Measurements from ENCODE around the gene AGBL1. TPM values are rescaled to one million over a fixed set of nuclear protein-coding genes. Genes with fewer than 3 reads are reported as not detected.

The AGBL1 gene
- total and polyA plus RNA-seq, 2 donors: under 0.01 to 0.02 TPM

DNA sequence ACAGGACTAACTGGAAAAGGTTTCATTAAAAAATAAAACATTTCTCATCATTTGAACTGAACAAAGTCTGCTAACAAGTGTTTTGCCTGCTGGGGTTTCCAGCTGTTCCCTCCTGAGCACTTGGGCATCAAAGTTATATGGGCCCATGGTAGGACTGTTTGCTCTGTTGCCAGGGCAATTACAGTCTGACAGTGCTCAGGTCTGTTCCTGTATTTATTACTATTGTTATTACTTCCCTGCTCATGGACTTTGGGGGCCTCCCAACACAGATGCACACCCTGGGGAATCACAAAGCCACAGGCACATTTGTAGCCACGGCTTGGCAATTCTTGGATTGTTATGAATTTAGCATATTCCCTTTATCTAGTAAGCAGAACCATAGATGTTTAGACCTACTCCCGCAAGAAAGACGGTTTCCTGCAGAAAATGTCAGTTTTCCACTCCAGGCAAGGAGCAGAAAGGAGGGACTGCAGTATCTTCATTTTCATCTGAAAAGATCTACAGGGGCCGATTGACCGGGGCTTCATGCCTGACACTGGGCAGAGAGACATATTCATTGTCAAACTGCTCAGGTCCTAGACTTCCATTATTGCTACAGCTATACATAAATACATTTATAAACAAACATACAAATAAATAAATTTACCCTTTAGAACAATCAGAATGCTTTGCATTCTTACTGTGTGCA is 580.2 kb downstream of the AGBL1 start:
- no peak for DNase-seq (ENCODE audit: low read depth in 6 of 9, low spot score in 9 of 9)
- H3K27me3 ChIP-seq (ENCODE audit: control insufficient read depth in 2 of 2, insufficient read depth in 1 of 2, low read length in 1 of 2): no peaks in the 10 kb centered on the region
- no peak overlapping the region for H3K4me3 ChIP-seq (ENCODE audit: low read length in 2 of 2)
- no peaks in the 10 kb centered on the region for H3K36me3 ChIP-seq (ENCODE audit: control insufficient read depth in 2 of 2, insufficient read depth in 2 of 2, low read length in 1 of 2)
- WGBS: 75% methylated on average over 5 of the region's 5 CpGs
- H3K4me1 ChIP-seq (ENCODE audit: control insufficient read depth in 2 of 2, insufficient read depth in 2 of 2, low read length in 2 of 2): no peaks in the 10 kb centered on the region
- no peak overlapping the region for H3K27ac ChIP-seq (ENCODE audit: low read depth in 1 of 2, low read length in 1 of 2)
- no peaks in the 10 kb centered on the region for H3K9me3 ChIP-seq (ENCODE audit: control insufficient read depth in 2 of 2, insufficient read depth in 1 of 2, low read length in 1 of 2)

DNA sequence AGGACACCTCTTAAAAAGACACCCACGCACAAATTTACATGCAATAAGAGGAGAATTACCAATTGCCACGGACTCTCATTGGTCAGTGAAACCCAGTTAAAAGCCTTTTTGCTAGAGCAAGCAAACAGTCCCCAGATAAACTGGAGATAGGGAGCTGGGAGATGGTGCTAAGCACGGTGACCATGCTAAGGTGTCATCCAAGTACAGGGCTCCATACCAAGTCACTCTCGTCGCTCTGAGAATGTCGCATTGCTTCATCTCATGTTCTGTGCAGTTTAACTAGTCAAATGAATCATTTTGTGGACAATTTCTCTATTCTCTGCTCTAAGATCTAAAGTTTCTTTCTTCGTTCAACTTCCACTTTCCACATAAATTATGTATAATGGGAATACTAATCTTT is 581.9 kb downstream of the AGBL1 start:
- no peaks in the 10 kb centered on the region for H3K36me3 ChIP-seq (ENCODE audit: control insufficient read depth in 2 of 2, insufficient read depth in 2 of 2, low read length in 1 of 2)
- H3K9me3 ChIP-seq (ENCODE audit: control insufficient read depth in 2 of 2, insufficient read depth in 1 of 2, low read length in 1 of 2): no peaks in the 10 kb centered on the region
- no peaks in the 10 kb centered on the region for H3K27me3 ChIP-seq (ENCODE audit: control insufficient read depth in 2 of 2, insufficient read depth in 1 of 2, low read length in 1 of 2)
- no peak for DNase-seq (ENCODE audit: low read depth in 6 of 9, low spot score in 9 of 9)
- H3K27ac ChIP-seq (ENCODE audit: low read depth in 1 of 2, low read length in 1 of 2): no peak overlapping the region
- H3K4me1 ChIP-seq (ENCODE audit: control insufficient read depth in 2 of 2, insufficient read depth in 2 of 2, low read length in 2 of 2): no peaks in the 10 kb centered on the region
- no peak overlapping the region for H3K4me3 ChIP-seq (ENCODE audit: low read length in 2 of 2)
- 93% methylated on average over 7 of the region's 7 CpGs for WGBS

DNA sequence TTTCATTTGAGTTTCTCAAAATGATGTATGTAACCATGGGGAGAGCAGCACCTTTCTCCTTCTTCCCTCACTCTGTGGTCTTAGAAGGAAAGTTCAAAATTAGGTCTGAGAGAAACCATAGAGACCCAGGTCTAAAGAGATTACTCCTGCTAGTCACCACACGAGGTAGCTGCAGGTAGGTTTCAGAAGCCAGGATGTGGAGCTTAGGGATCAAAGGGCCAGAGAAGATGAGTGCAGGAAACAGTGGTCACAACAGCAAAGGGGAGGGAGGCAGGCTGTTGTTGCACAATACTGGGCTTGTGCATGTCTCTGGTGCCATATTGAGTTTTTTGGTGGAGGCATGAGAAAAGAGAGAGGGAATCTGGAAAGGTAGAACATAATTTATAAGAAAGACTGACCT is 583.6 kb downstream of the AGBL1 start:
- no peak overlapping the region for H3K27ac ChIP-seq (ENCODE audit: low read depth in 1 of 2, low read length in 1 of 2)
- WGBS: 39% methylated on average over 1 of the region's 1 CpG
- no peaks in the 10 kb centered on the region for H3K4me1 ChIP-seq (ENCODE audit: control insufficient read depth in 2 of 2, insufficient read depth in 2 of 2, low read length in 2 of 2)
- no peak overlapping the region for H3K4me3 ChIP-seq (ENCODE audit: low read length in 2 of 2)
- no peaks in the 10 kb centered on the region for H3K9me3 ChIP-seq (ENCODE audit: control insufficient read depth in 2 of 2, insufficient read depth in 1 of 2, low read length in 1 of 2)
- DNase-seq (ENCODE audit: low read depth in 6 of 9, low spot score in 9 of 9): no peak
- no peaks in the 10 kb centered on the region for H3K27me3 ChIP-seq (ENCODE audit: control insufficient read depth in 2 of 2, insufficient read depth in 1 of 2, low read length in 1 of 2)
- H3K36me3 ChIP-seq (ENCODE audit: control insufficient read depth in 2 of 2, insufficient read depth in 2 of 2, low read length in 1 of 2): no peaks in the 10 kb centered on the region

DNA sequence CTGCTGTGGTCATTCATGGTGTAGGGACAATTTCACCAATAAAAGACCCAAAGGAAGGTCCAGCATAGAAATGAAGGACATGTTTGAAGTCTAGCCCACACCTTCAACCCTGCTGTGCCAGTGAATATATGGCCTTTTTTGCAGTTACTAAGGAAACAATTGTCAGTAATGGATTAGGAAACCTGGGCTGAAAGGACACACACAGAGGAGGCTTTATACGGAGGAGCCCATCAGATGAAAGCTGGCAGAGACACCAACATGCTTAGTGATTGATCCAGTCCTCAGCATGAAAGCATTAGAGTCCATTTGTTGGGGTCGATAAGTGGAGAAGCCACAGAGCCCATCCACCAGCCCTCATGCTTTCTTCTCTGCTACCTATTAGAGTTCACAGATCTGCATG is 584.3 kb downstream of the AGBL1 start:
- H3K9me3 ChIP-seq (ENCODE audit: control insufficient read depth in 2 of 2, insufficient read depth in 1 of 2, low read length in 1 of 2): no peaks in the 10 kb centered on the region
- no peak for DNase-seq (ENCODE audit: low read depth in 6 of 9, low spot score in 9 of 9)
- no peak overlapping the region for H3K4me3 ChIP-seq (ENCODE audit: low read length in 2 of 2)
- no peaks in the 10 kb centered on the region for H3K27me3 ChIP-seq (ENCODE audit: control insufficient read depth in 2 of 2, insufficient read depth in 1 of 2, low read length in 1 of 2)
- H3K36me3 ChIP-seq (ENCODE audit: control insufficient read depth in 2 of 2, insufficient read depth in 2 of 2, low read length in 1 of 2): no peaks in the 10 kb centered on the region
- H3K27ac ChIP-seq (ENCODE audit: low read depth in 1 of 2, low read length in 1 of 2): no peak overlapping the region
- H3K4me1 ChIP-seq (ENCODE audit: control insufficient read depth in 2 of 2, insufficient read depth in 2 of 2, low read length in 2 of 2): no peaks in the 10 kb centered on the region
- WGBS: 45% methylated on average over 2 of the region's 2 CpGs

DNA sequence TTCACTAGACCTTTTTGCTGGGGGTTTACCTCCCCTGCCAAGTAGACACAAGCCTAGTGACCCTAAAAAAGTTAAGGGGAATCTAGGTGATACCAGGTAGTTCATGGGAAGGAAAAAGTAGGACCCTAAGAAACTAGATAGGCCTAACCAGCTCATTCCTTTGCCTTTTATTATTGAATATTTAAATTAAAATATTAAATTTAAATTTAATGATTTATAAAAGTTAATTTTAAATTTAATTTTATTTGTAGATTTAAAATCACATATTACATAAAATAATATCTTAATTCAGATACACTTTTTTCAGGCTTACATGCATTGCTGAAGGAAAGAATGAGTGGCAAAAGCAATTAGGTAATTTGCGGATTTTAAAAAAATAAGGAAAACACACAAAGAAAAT is 584.9 kb downstream of the AGBL1 start:
- Histone ChIP-seq H3K4me1 (ENCODE audit: control insufficient read depth in 2 of 2, insufficient read depth in 2 of 2, low read length in 2 of 2) (no peaks in the 10 kb centered on the region), H3K27me3 (ENCODE audit: control insufficient read depth in 2 of 2, insufficient read depth in 1 of 2, low read length in 1 of 2) (no peaks in the 10 kb centered on the region), H3K4me3 (ENCODE audit: low read length in 2 of 2) (no peak overlapping the region), H3K9me3 (ENCODE audit: control insufficient read depth in 2 of 2, insufficient read depth in 1 of 2, low read length in 1 of 2) (no peaks in the 10 kb centered on the region), H3K36me3 (ENCODE audit: control insufficient read depth in 2 of 2, insufficient read depth in 2 of 2, low read length in 1 of 2) (no peaks in the 10 kb centered on the region), H3K27ac (ENCODE audit: low read depth in 1 of 2, low read length in 1 of 2) (no peak overlapping the region)
- no peak for DNase-seq (ENCODE audit: low read depth in 6 of 9, low spot score in 9 of 9)
- WGBS: 99% methylated on average over 1 of the region's 1 CpG

DNA sequence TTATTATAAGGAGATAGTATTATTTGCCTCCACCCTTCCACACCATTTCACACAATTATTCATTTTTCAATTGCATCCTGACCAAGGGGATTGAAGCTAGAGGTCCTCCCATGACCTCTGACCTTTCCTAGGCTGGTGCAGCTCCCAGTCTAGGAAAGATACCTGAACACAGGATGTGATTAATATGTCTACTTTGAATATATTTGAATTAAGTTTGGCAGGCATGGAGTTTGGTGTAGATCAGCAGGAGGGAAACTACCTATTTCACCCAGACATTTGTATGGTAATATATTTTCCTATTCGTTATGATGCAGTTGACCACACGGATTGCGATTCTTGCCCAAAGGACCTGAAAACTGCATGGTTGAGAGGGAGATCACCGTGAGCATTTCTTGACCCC is 596.3 kb downstream of the AGBL1 start:
- no peaks in the 10 kb centered on the region for H3K27me3 ChIP-seq (ENCODE audit: control insufficient read depth in 2 of 2, insufficient read depth in 1 of 2, low read length in 1 of 2)
- H3K27ac ChIP-seq (ENCODE audit: low read depth in 1 of 2, low read length in 1 of 2): no peak overlapping the region
- WGBS: 96% methylated on average over 4 of the region's 4 CpGs
- no peak overlapping the region for H3K4me3 ChIP-seq (ENCODE audit: low read length in 2 of 2)
- no peaks in the 10 kb centered on the region for H3K36me3 ChIP-seq (ENCODE audit: control insufficient read depth in 2 of 2, insufficient read depth in 2 of 2, low read length in 1 of 2)
- no peaks in the 10 kb centered on the region for H3K9me3 ChIP-seq (ENCODE audit: control insufficient read depth in 2 of 2, insufficient read depth in 1 of 2, low read length in 1 of 2)
- H3K4me1 ChIP-seq (ENCODE audit: control insufficient read depth in 2 of 2, insufficient read depth in 2 of 2, low read length in 2 of 2): no peaks in the 10 kb centered on the region
- DNase-seq (ENCODE audit: low read depth in 6 of 9, low spot score in 9 of 9): no peak

DNA sequence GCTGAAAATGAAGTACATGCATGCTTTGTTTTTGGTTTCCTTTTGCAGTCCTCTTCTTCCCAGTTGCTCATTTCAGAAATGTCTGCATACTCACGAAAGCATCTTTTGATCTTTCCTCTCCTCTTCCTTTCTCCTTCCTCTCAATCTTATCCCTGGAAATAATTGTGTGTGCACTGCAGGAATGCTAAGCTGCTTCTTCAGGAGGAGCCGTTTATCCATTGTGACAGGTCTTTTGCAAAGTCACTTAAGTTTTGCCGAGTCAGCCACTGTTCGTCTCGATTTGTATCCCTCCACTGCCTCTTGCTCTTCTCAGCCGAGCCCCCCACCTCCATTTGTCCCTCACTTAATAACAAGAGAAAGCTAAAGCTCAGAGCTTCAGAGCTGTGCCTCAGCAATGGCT is 597.6 kb downstream of the AGBL1 start:
- Histone ChIP-seq H3K27ac (ENCODE audit: low read depth in 1 of 2, low read length in 1 of 2) (no peak overlapping the region), H3K27me3 (ENCODE audit: control insufficient read depth in 2 of 2, insufficient read depth in 1 of 2, low read length in 1 of 2) (no peaks in the 10 kb centered on the region), H3K4me3 (ENCODE audit: low read length in 2 of 2) (no peak overlapping the region), H3K36me3 (ENCODE audit: control insufficient read depth in 2 of 2, insufficient read depth in 2 of 2, low read length in 1 of 2) (no peaks in the 10 kb centered on the region), H3K4me1 (ENCODE audit: control insufficient read depth in 2 of 2, insufficient read depth in 2 of 2, low read length in 2 of 2) (no peaks in the 10 kb centered on the region), H3K9me3 (ENCODE audit: control insufficient read depth in 2 of 2, insufficient read depth in 1 of 2, low read length in 1 of 2) (no peaks in the 10 kb centered on the region)
- WGBS: 56% methylated on average over 6 of the region's 6 CpGs
- no peak for DNase-seq (ENCODE audit: low read depth in 6 of 9, low spot score in 9 of 9)

DNA sequence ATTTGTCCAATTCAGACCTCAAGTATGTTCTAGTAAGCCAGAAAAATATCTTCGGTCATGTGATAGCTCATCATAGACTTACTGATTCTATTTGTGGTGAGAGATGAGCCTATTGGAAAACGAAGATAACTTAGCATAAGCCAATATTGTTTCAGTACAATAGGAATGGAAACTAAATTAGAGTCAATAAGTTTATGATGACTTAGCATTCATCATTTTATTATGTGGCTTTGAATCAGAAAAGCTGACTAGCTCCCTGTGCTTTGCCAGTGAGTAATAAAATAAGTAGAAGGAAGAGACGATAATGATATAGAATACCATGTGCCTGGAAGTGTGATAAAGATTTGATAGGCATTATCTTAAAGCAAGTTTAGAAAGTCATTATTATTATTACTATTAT is 605.6 kb downstream of the AGBL1 start:
- no peak overlapping the region for H3K4me3 ChIP-seq (ENCODE audit: low read length in 2 of 2)
- H3K27me3 ChIP-seq (ENCODE audit: control insufficient read depth in 2 of 2, insufficient read depth in 1 of 2, low read length in 1 of 2): no peaks in the 10 kb centered on the region
- no peak for DNase-seq (ENCODE audit: low read depth in 6 of 9, low spot score in 9 of 9)
- H3K4me1 ChIP-seq (ENCODE audit: control insufficient read depth in 2 of 2, insufficient read depth in 2 of 2, low read length in 2 of 2): no peaks in the 10 kb centered on the region
- no peaks in the 10 kb centered on the region for H3K9me3 ChIP-seq (ENCODE audit: control insufficient read depth in 2 of 2, insufficient read depth in 1 of 2, low read length in 1 of 2)
- 91% methylated on average over 3 of the region's 3 CpGs for WGBS
- H3K27ac ChIP-seq (ENCODE audit: low read depth in 1 of 2, low read length in 1 of 2): no peak overlapping the region
- no peaks in the 10 kb centered on the region for H3K36me3 ChIP-seq (ENCODE audit: control insufficient read depth in 2 of 2, insufficient read depth in 2 of 2, low read length in 1 of 2)

DNA sequence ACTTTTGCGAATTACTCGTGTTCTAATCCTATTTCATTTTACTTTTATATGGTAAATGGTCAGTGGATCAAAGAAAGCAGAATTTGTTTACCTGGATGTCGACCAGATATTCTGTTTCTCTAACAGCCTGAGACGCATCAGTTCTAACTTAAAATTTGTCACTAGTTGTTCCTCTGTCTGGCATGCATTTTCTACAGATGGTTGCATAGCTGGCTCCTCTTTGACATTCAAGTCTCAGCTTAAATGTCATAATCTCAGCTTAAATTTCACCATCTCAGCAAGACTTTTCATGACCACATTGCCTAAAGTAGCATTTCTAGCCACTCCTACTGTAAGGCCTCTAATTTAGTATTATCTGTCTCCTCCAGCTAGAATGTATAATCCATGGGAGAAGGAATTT is 609.3 kb downstream of the AGBL1 start:
- H3K27ac ChIP-seq (ENCODE audit: low read depth in 1 of 2, low read length in 1 of 2): no peak overlapping the region
- no peaks in the 10 kb centered on the region for H3K9me3 ChIP-seq (ENCODE audit: control insufficient read depth in 2 of 2, insufficient read depth in 1 of 2, low read length in 1 of 2)
- H3K27me3 ChIP-seq (ENCODE audit: control insufficient read depth in 2 of 2, insufficient read depth in 1 of 2, low read length in 1 of 2): no peaks in the 10 kb centered on the region
- WGBS: 82% methylated on average over 4 of the region's 4 CpGs
- H3K4me3 ChIP-seq (ENCODE audit: low read length in 2 of 2): no peak overlapping the region
- no peaks in the 10 kb centered on the region for H3K36me3 ChIP-seq (ENCODE audit: control insufficient read depth in 2 of 2, insufficient read depth in 2 of 2, low read length in 1 of 2)
- no peaks in the 10 kb centered on the region for H3K4me1 ChIP-seq (ENCODE audit: control insufficient read depth in 2 of 2, insufficient read depth in 2 of 2, low read length in 2 of 2)
- no peak for DNase-seq (ENCODE audit: low read depth in 6 of 9, low spot score in 9 of 9)

DNA sequence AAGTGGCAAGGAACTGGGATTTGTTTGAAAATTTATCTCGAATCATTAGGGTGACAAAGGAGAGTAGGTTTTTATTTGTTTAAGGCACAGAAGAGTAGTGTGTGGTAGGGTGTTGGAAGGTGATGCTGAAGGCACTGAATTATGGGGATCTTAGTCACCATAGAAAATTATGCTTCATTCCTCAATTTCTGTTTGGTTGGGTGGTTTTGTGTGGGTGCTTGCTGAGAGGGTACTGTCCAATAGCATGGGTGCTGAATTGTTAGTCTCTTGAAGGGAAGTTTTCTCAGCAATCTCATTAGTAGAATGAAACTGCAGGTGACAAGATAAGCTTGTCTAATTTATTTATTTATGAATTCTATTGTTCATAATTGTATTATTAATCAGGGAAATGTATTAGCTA is 610.9 kb downstream of the AGBL1 start:
- WGBS: 91% methylated on average over 1 of the region's 1 CpG
- no peaks in the 10 kb centered on the region for H3K9me3 ChIP-seq (ENCODE audit: control insufficient read depth in 2 of 2, insufficient read depth in 1 of 2, low read length in 1 of 2)
- H3K4me3 ChIP-seq (ENCODE audit: low read length in 2 of 2): no peak overlapping the region
- H3K27ac ChIP-seq (ENCODE audit: low read depth in 1 of 2, low read length in 1 of 2): no peak overlapping the region
- H3K36me3 ChIP-seq (ENCODE audit: control insufficient read depth in 2 of 2, insufficient read depth in 2 of 2, low read length in 1 of 2): no peaks in the 10 kb centered on the region
- DNase-seq (ENCODE audit: low read depth in 6 of 9, low spot score in 9 of 9): no peak
- no peaks in the 10 kb centered on the region for H3K27me3 ChIP-seq (ENCODE audit: control insufficient read depth in 2 of 2, insufficient read depth in 1 of 2, low read length in 1 of 2)
- H3K4me1 ChIP-seq (ENCODE audit: control insufficient read depth in 2 of 2, insufficient read depth in 2 of 2, low read length in 2 of 2): no peaks in the 10 kb centered on the region
